HEK293T (cell line): ENCODE data around the gene TMEM154.

ENCODE experiments used
- ELF4 ChIP-seq: fragments of 450-650 bp; IDR thresholded peaks from 2 replicates; pipeline ENCODE4 v1.6.1; 2017; ENCODE audit warnings: antibody characterized with exemption
- FOXK2 ChIP-seq: fragments of 450-650 bp; IDR thresholded peaks from 2 replicates; pipeline ENCODE4 v1.6.1; 2016; ENCODE audit warnings: mild to moderate bottlenecking
- LEF1 ChIP-seq: fragments of 450-650 bp; IDR thresholded peaks from 2 replicates; pipeline ENCODE4 v1.6.1; 2017; ENCODE audit warnings: mild to moderate bottlenecking, borderline replicate concordance
- NFRKB ChIP-seq: fragments of 450-650 bp; IDR thresholded peaks from 2 replicates; pipeline ENCODE4 v1.6.1; 2016; ENCODE audit warnings: mild to moderate bottlenecking, moderate library complexity
- ZNF384 ChIP-seq: fragments of 450-650 bp; IDR thresholded peaks from 2 replicates; pipeline ENCODE4 v1.6.1; 2016

DNA sequence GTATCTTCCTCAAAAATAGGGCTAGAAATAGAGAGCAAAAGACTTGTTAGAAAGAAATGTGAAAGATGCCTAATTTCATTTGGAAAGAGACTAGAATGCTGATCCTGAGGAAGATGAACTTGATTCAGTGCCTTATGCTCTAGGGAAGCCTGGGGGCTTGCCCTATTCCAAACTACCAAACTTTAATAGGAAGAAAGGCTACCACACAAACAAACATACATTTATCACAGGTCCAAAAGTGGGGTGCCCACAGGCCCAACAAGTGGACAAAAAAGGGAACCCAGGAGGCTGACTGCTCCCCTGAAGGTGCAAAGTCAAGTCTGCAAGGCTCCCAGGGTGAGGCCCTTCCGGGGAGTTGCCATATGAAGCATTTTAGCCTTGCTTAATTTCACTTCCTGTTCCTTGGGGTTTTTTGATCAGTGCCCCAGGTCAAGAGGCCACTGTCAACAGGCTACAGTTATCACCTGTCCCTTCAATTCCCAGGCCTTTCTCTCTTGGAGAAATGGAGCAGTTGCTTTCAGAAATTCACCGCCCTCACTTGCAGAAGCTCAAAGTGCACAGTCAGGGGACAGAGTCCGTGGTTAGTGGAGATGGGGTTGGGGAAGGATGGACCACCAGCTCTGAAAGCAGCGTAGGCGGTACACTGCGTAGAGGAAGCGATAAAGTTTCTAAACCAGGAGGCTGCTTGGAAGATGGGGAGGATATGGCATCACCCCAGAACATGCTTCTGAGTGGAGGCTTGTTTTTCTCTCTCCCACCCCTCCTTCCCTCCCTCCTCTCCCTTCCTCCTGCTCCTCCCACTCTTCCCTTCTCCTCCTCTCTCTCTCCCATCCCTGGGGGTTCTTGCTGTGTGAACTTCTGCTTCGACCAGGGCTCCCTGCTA, 36.4 kb downstream of the TMEM154 start:
- no peak for TF ChIP-seq FOXK2
- no peak for TF ChIP-seq NFRKB
- TF ChIP-seq ZNF384: no peak
- TF ChIP-seq LEF1: no peak
- no peak for TF ChIP-seq ELF4
